ENCODE measurements around the gene NEU1.
"Not testable (repeated sequence)": the region's sequence is repeated elsewhere in the genome, so short reads cannot be mapped to it uniquely, and the experiment has no call there.

NEU1 gene

GRCh38 chr6:31837369-31838113, 25.1 kb downstream of the NEU1 start:
- DNase-seq, result no peak

- no peak for DNase-seq
Observed at GRCh38 chr6:31836474-31837368, 25.9 kb downstream of the NEU1 start.

DNA sequence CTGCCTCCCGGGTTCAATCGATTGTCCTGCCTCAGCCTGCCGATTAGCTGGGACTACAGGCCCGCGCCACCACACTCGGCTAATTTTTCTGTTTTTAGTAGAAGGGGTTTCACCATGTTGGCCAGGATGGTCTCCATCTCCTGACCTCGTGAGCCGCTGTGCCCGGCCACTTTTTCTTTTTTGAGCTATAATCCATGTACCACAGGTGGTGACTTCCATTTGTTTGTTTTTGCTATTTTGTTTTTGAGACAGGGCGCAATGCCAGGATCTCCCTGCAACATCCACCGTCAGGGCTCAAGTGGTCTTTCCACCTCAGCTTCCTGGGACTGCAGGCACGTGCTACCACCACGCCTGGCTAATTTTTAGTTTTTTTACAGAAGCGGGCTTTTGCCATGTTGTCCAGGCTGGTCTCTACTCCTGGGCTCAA, 26.6 kb downstream of the NEU1 start:
- DNase-seq, result no peak

DNA sequence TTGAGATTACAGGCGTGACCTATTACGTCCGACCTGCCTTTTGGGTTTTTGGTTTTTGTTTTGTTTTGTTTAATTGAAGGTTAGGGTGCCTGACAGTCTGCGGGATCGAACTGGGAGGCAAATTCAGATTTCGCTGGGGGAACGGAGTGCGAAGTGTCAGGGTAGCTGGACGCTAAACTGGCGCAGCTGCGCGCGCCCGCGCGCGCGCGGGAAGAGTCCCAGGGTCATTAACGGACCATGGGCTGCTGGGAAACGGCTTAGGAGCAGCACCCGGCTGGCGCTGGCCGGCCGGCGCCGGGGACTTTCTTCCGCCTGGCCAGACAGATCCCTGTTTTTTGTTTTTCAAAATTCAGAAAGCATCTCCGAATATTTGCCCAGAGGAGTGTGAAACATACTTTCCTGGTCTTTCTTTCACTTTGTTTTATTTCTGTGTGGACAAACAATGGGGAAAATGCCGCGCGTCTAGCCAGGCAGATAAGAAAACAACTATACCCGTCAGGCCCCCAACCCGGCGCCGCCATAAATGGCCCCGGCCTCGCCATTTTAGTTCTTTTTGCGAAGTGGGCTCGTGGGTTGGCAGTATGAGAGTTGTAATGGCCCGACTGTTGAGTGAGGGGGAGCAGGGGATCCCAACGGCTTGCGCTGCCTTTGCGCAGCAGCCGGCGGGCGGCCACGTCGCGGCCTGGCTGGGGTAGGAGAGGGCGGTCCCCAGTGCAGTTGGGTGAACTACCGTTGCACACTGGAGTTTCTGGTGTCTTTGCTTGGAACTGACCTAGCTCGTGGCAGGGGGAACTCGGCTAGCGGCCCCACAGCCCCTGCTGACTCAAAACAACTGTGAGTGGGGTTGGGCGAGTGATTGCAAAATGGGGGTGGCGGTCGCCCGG, 28.0 kb downstream of the NEU1 start:
- DNase-seq, result peak; percentile 80

- no peak for DNase-seq
Observed at GRCh38 chr6:31831350-31832215, 31.0 kb downstream of the NEU1 start.

- no peak for DNase-seq
Observed at GRCh38 chr6:31830886-31831335, 31.7 kb downstream of the NEU1 start.

- DNase-seq, result peak; percentile 23
Observed at GRCh38 chr6:31829633-31830283, 32.9 kb downstream of the NEU1 start.

- peak; percentile 99 for DNase-seq
Observed at GRCh38 chr6:31827286-31828079, 35.1 kb downstream of the NEU1 start, which contains the start of gene HSPA1B. Gene HSPA1B (plus strand): TSS chr6:31827738. CDS start chr6:31827951, 213 bp downstream.

DNA sequence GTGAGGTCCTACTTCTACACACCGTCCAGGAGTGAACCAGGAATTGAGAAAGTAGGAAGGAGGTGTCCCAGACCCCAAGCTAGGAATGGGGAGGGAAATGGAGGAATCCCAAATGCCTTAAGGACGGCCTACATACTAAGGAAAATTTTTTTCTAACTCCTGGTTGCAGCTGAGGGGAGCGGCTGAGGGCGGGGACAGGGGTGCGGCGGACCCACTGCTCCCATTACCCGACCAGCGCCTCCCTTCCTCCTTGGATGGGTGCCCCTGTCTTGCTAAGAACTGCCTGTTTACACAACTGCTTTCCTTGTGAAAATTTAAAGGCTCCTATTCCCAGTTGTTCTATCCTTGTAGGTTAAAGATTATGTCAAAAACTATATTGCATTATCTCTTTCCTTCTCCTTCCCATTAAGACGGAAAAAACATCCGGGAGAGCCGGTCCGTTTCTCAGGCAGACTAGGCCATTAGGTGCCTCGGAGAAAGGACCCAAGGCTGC, 35.8 kb downstream of the NEU1 start:
- DNase-seq, result peak; percentile 83

GRCh38 chr6:31825553-31825952, 37.1 kb downstream of the NEU1 start:
- DNase-seq, result no peak

DNA sequence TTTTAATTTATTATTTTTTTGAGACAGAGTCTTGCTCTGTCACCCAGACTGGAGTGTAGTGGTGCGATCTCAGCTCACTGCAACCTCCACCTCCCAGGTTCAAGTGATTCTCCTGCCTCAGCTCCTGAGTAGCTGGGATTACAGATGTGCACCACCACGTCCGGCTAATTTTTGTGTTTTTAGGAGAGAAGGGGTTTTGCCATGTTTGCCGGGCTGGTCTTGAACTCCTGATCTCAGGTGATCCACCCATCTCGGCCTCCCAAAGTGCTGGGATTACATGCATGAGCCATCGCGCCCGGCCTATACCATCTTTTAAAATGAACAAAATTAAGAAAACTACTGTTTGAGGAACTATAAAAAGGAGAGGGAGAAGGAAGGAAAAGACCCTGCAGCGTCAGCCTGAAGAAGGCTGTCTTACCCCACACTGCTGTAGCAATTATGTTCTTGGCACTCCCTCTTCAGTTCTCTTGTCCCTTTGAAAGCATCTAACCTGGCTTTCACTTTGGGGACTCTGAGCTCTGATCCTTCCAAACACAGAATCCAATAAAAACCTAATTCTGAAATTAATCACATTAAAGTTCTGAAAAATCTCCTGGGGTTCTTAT, 38.9 kb downstream of the NEU1 start:
- DNase-seq, result not testable (repeated sequence)

DNA sequence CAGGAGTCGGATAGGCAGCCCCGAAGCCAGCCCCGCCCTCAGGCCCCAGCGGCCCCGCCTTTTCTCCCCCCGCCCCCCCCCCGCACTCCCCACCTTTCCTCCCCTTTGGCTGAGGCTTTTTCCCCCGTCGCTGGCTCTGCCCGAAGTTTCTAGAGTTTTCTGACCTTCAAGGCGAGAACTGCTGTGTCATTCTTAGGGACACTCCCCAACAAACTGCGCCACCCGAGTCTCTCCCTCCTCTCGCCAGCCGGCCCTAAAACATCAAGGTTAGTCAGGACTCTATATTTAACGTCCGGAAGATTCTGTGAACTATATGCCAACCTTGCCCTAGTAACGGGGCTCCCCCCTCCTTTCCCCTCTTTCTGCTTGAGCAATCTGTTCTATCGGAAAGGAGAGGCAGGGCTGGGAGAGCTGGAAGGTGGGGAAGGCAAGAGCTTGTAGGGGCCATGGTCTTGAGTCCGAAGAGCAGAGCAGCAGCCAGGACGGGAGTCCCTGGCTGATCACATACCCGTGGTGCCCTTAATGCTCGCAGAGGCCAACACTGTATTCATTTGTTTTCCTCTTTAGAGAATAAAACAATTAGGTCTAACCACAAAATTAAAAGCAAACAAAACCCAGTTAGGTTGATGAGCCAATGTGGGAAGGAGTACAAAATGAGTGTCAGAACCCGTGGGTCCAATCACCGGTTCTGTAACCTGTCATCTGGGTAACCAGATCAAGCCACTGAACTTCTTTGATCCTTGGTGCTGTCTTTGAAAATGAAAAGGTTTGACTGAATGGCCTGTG, 40.4 kb downstream of the NEU1 start:
- no peak for DNase-seq

DNA sequence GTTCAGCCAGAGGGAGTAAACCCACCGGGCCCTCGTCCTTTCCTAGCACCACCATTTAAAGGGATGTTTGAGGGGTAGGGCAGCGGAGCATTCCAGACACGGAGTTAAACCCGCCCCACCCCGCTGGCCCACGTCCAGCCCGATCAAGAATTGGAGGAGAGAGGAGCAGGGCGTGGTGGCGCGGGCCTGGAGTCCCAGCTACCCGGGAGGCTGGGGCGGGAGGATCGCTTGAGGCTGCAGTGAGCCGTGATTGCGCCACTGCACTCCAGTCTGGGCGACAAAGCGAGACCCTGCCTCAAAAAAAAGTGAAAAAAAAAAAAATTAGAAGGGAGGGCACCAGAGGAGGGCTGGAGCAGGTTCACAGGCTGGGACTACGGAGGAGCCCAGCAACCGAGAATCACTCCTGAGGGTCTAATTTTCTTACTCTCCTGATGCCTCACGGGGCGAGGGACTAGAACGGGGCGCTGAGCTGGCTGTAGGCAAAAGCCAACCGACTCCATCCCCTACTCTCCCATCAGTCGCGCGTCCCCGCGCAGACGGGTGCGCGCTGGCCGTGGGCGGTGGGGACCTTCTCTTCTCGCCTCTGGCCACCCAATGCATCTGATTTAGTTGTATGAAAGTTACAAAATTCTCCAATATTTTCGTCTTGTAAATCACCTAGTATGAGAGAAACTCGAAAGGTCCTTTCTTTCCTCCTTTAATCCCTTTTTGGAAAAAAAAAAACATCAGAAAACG, 41.2 kb downstream of the NEU1 start:
- DNase-seq, result no peak

- not testable (repeated sequence) for DNase-seq
Observed at GRCh38 chr6:31820399-31820798, 42.2 kb downstream of the NEU1 start.

DNA sequence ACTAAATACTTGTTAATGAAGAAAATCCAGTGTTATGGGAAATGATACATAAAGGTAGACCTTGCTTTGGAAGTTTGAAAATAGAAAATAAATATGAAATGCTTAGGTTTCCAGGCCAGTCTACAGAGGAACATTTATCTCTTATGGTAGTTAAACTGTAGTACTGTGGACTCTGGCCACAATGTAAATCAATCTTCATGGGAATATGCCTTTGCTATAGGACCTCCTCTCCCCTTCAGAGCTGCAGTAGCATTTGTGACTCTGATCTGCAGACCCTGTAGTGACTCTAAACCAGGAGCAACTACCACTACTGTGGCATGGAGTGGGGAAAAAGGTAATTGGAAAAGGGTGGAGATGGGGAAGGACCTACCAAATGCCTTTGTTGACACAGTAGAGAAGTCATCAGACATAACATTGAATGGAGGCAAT, 42.7 kb downstream of the NEU1 start:
- DNase-seq, result no peak

GRCh38 chr6:31817929-31818511, 44.6 kb downstream of the NEU1 start:
- not testable (repeated sequence) for DNase-seq

DNA sequence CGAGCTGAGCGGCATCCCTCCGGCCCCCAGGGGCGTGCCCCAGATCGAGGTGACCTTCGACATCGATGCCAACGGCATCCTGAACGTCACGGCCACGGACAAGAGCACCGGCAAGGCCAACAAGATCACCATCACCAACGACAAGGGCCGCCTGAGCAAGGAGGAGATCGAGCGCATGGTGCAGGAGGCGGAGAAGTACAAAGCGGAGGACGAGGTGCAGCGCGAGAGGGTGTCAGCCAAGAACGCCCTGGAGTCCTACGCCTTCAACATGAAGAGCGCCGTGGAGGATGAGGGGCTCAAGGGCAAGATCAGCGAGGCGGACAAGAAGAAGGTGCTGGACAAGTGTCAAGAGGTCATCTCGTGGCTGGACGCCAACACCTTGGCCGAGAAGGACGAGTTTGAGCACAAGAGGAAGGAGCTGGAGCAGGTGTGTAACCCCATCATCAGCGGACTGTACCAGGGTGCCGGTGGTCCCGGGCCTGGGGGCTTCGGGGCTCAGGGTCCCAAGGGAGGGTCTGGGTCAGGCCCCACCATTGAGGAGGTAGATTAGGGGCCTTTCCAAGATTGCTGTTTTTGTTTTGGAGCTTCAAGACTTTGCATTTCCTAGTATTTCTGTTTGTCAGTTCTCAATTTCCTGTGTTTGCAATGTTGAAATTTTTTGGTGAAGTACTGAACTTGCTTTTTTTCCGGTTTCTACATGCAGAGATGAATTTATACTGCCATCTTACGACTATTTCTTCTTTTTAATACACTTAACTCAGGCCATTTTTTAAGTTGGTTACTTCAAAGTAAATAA, 45.3 kb downstream of the NEU1 start:
- DNase-seq, result not testable (repeated sequence)

All from NCI-H446 treated with DMSO at 0.1 percent for 48 hours (cell line).